Activated T-helper 17 cell treated with anti-CD3 and anti-CD28 coated beads, Interleukin-2, amount 50 U/mL, for 72 hours (primary cell): ENCODE data around the gene ADGRG2. TPM values are rescaled to one million over a fixed set of nuclear protein-coding genes. Genes with fewer than 3 reads are reported as not detected.
"Not testable (repeated sequence)": the region's sequence is repeated elsewhere in the genome, so short reads cannot be mapped to it uniquely, and the experiment has no call there.

Source experiments
- ATAC-seq: fragments of 150-1000 bp; cut with Tn5 transposase; replicated peaks from 2 replicates; pipeline ENCODE4 v1.10.0; 2021; ENCODE audit warnings: mild to moderate bottlenecking, moderate library complexity
- H3K27ac Mint-ChIP-seq: one replicate; pipeline ENCODE4 v1.8.0; 2022; ENCODE audit warnings: mixed read lengths
- H3K27me3 Mint-ChIP-seq: one replicate; pipeline ENCODE4 v1.8.0; 2022; ENCODE audit warnings: mixed read lengths
- H3K36me3 Mint-ChIP-seq: one replicate; pipeline ENCODE4 v1.8.0; 2022; ENCODE audit warnings: low read depth, mild to moderate bottlenecking, mixed read lengths
- H3K4me1 Mint-ChIP-seq: one replicate; pipeline ENCODE4 v1.8.0; 2022; ENCODE audit warnings: mixed read lengths
- H3K4me3 Mint-ChIP-seq: one replicate; pipeline ENCODE4 v1.8.0; 2022; ENCODE audit warnings: mild to moderate bottlenecking, mixed read lengths
- H3K9me3 Mint-ChIP-seq: one replicate; pipeline ENCODE4 v1.8.0; 2022; ENCODE audit warnings: mixed read lengths
- total RNA-seq, 2 donors: library from RNA; stranded (reverse); gene quantifications; one replicate each; pipeline ENCODE4 v1.2.3, GENCODE V29; 2022

Gene ADGRG2
- total RNA-seq, 2 donors from 2014 or later: not detected

- H3K4me3 Mint-ChIP-seq: no peak overlapping the region
- H3K27me3 Mint-ChIP-seq: no peaks in the 10 kb centered on the region
- no peaks in the 10 kb centered on the region for H3K9me3 Mint-ChIP-seq
- H3K27ac Mint-ChIP-seq: no peak overlapping the region
- no peaks in the 10 kb centered on the region for H3K4me1 Mint-ChIP-seq
- no peaks in the 10 kb centered on the region for H3K36me3 Mint-ChIP-seq
- ATAC-seq: no peak
These were observed 21.7 kb downstream of the ADGRG2 start for GRCh38 chrX:19100586-19100985.

- ATAC-seq: no peak
- H3K27me3 Mint-ChIP-seq: no peaks in the 10 kb centered on the region
- H3K4me1 Mint-ChIP-seq: no peaks in the 10 kb centered on the region
- H3K9me3 Mint-ChIP-seq: no peaks in the 10 kb centered on the region
- no peak overlapping the region for H3K27ac Mint-ChIP-seq
- H3K36me3 Mint-ChIP-seq: no peaks in the 10 kb centered on the region
- no peak overlapping the region for H3K4me3 Mint-ChIP-seq
These were observed 24.6 kb downstream of the ADGRG2 start for GRCh38 chrX:19097553-19098283.

- H3K36me3 Mint-ChIP-seq: no peaks in the 10 kb centered on the region
- no peaks in the 10 kb centered on the region for H3K9me3 Mint-ChIP-seq
- no peaks in the 10 kb centered on the region for H3K4me1 Mint-ChIP-seq
- ATAC-seq: no peak
- H3K27ac Mint-ChIP-seq: no peak overlapping the region
- no peak overlapping the region for H3K4me3 Mint-ChIP-seq
- no peaks in the 10 kb centered on the region for H3K27me3 Mint-ChIP-seq
These were observed 25.7 kb downstream of the ADGRG2 start for GRCh38 chrX:19096586-19096985.

GRCh38 chrX:19094654-19095053 lies 27.6 kb downstream of the ADGRG2 start:
- H3K27ac Mint-ChIP-seq: no peak overlapping the region
- ATAC-seq: no peak
- no peaks in the 10 kb centered on the region for H3K36me3 Mint-ChIP-seq
- peaks cover 4% of the 10 kb centered on the region for H3K9me3 Mint-ChIP-seq
- H3K4me1 Mint-ChIP-seq: no peaks in the 10 kb centered on the region
- no peak overlapping the region for H3K4me3 Mint-ChIP-seq
- H3K27me3 Mint-ChIP-seq: no peaks in the 10 kb centered on the region

- no peak for ATAC-seq
- H3K4me1 Mint-ChIP-seq: no peaks in the 10 kb centered on the region
- H3K27ac Mint-ChIP-seq: no peak overlapping the region
- H3K27me3 Mint-ChIP-seq: no peaks in the 10 kb centered on the region
- H3K4me3 Mint-ChIP-seq: no peak overlapping the region
- peaks cover 4% of the 10 kb centered on the region for H3K9me3 Mint-ChIP-seq
- H3K36me3 Mint-ChIP-seq: no peaks in the 10 kb centered on the region
These were observed 30.7 kb downstream of the ADGRG2 start for GRCh38 chrX:19091596-19091995.

- Mint-ChIP-seq H3K27me3 (no peaks in the 10 kb centered on the region), H3K9me3 (peaks cover 4% of the 10 kb centered on the region), H3K36me3 (no peaks in the 10 kb centered on the region), H3K4me1 (no peaks in the 10 kb centered on the region), H3K4me3 (no peak overlapping the region), H3K27ac (no peak overlapping the region)
- ATAC-seq: no peak
These were observed 32.7 kb downstream of the ADGRG2 start for GRCh38 chrX:19089555-19090040.

- H3K27ac Mint-ChIP-seq: no peak overlapping the region
- ATAC-seq: no peak
These were observed 36.0 kb downstream of the ADGRG2 start for GRCh38 chrX:19086102-19086772.

GRCh38 chrX:19085666-19086065 lies 36.6 kb downstream of the ADGRG2 start:
- Mint-ChIP-seq H3K4me3 (no peak overlapping the region), H3K9me3 (peaks cover 4% of the 10 kb centered on the region), H3K27me3 (no peaks in the 10 kb centered on the region), H3K36me3 (no peaks in the 10 kb centered on the region), H3K4me1 (no peaks in the 10 kb centered on the region), H3K27ac (no peak overlapping the region)
- ATAC-seq: no peak

More at GRCh38 chrX:19086102-19086772, 36.0 kb downstream of the ADGRG2 start:
- Mint-ChIP-seq H3K4me1 (no peaks in the 10 kb centered on the region), H3K36me3 (no peaks in the 10 kb centered on the region), H3K27me3 (no peaks in the 10 kb centered on the region), H3K4me3 (no peak overlapping the region), H3K9me3 (peaks cover 4% of the 10 kb centered on the region)

- no peak overlapping the region for H3K27ac Mint-ChIP-seq
- no peaks in the 10 kb centered on the region for H3K4me1 Mint-ChIP-seq
- no peak overlapping the region for H3K4me3 Mint-ChIP-seq
- ATAC-seq: no peak
- no peaks in the 10 kb centered on the region for H3K36me3 Mint-ChIP-seq
- H3K9me3 Mint-ChIP-seq: no peaks in the 10 kb centered on the region
- H3K27me3 Mint-ChIP-seq: no peaks in the 10 kb centered on the region
These were observed 46.5 kb downstream of the ADGRG2 start for GRCh38 chrX:19075754-19076153.

- H3K27me3 Mint-ChIP-seq: no peaks in the 10 kb centered on the region
- H3K27ac Mint-ChIP-seq: no peak overlapping the region
- H3K4me3 Mint-ChIP-seq: no peak overlapping the region
- no peak for ATAC-seq
- H3K4me1 Mint-ChIP-seq: no peaks in the 10 kb centered on the region
- no peaks in the 10 kb centered on the region for H3K9me3 Mint-ChIP-seq
- H3K36me3 Mint-ChIP-seq: no peaks in the 10 kb centered on the region
These were observed 49.9 kb downstream of the ADGRG2 start for GRCh38 chrX:19072372-19072771.

- Mint-ChIP-seq H3K36me3 (no peaks in the 10 kb centered on the region), H3K27ac (no peak overlapping the region), H3K4me1 (no peaks in the 10 kb centered on the region), H3K4me3 (no peak overlapping the region), H3K9me3 (no peaks in the 10 kb centered on the region), H3K27me3 (no peaks in the 10 kb centered on the region)
- no peak for ATAC-seq
These were observed 51.7 kb downstream of the ADGRG2 start for GRCh38 chrX:19070555-19070994.

- H3K27ac Mint-ChIP-seq, H3K36me3 Mint-ChIP-seq, ATAC-seq, H3K9me3 Mint-ChIP-seq, H3K4me1 Mint-ChIP-seq, H3K4me3 Mint-ChIP-seq, H3K27me3 Mint-ChIP-seq: not testable (repeated sequence)
These were observed 55.3 kb downstream of the ADGRG2 start for GRCh38 chrX:19066987-19067386.

GRCh38 chrX:19065535-19065934 lies 56.7 kb downstream of the ADGRG2 start:
- Mint-ChIP-seq H3K27ac (no peak overlapping the region), H3K27me3 (no peaks in the 10 kb centered on the region), H3K9me3 (no peaks in the 10 kb centered on the region), H3K36me3 (no peaks in the 10 kb centered on the region), H3K4me1 (no peaks in the 10 kb centered on the region), H3K4me3 (no peak overlapping the region)
- ATAC-seq: no peak

GRCh38 chrX:19064175-19064574 lies 58.1 kb downstream of the ADGRG2 start:
- Mint-ChIP-seq H3K4me3 (no peak overlapping the region), H3K27ac (no peak overlapping the region), H3K9me3 (no peaks in the 10 kb centered on the region), H3K27me3 (no peaks in the 10 kb centered on the region), H3K36me3 (no peaks in the 10 kb centered on the region), H3K4me1 (no peaks in the 10 kb centered on the region)
- ATAC-seq: no peak

- H3K27ac Mint-ChIP-seq: no peak overlapping the region
- no peaks in the 10 kb centered on the region for H3K4me1 Mint-ChIP-seq
- no peaks in the 10 kb centered on the region for H3K36me3 Mint-ChIP-seq
- no peak overlapping the region for H3K4me3 Mint-ChIP-seq
- no peaks in the 10 kb centered on the region for H3K9me3 Mint-ChIP-seq
- H3K27me3 Mint-ChIP-seq: no peaks in the 10 kb centered on the region
- no peak for ATAC-seq
These were observed 59.2 kb downstream of the ADGRG2 start for GRCh38 chrX:19063030-19063429.
